Testis (tissue), 3 donors: ENCODE data around the gene NOP9. TPM values are rescaled to one million over a fixed set of nuclear protein-coding genes. Genes with fewer than 3 reads are reported as not detected.

Experiments
- DNase-seq: peaks from one replicate; pipeline ENCODE4 v3.0.0-alpha.2; 2019
- H3K27ac ChIP-seq, 2 donors: fragments of 200-600 bp; sonication (generic); one replicate each; pipeline ENCODE4 v1.5.1; 2019
- H3K27me3 ChIP-seq: fragments of 200-600 bp; sonication (generic); one replicate; pipeline ENCODE4 v1.5.1; 2019
- H3K36me3 ChIP-seq: fragments of 200-600 bp; sonication (generic); one replicate; pipeline ENCODE4 v1.5.1; 2017; ENCODE audit warnings: low read depth; ENCODE audit errors: missing control alignments
- H3K4me1 ChIP-seq: fragments of 200-600 bp; sonication (generic); one replicate; pipeline ENCODE4 v1.5.1; 2019
- H3K4me3 ChIP-seq, 2 donors: fragments of 200-600 bp; sonication (generic); one replicate each; pipeline ENCODE4 v1.5.1; 2017 to 2019
- H3K9me3 ChIP-seq: fragments of 200-600 bp; sonication (generic); one replicate; pipeline ENCODE4 v1.5.1; 2017
- CTCF ChIP-seq, 3 experiments: fragments of 450-650 bp in 2 of 3; fragments of 200-600 bp in 1 of 3; sonication (generic) in 1 of 3; IDR thresholded peaks; one replicate each; pipeline ENCODE4 v1.5.1; 2016 to 2019; ENCODE audit warnings: antibody characterized with exemption in 3 of 3, mild to moderate bottlenecking in 2 of 3, moderate library complexity in 1 of 3
- POLR2A ChIP-seq: fragments of 450-650 bp; IDR thresholded peaks from one replicate; pipeline ENCODE4 v1.6.1; 2017; ENCODE audit warnings: antibody characterized with exemption, mild to moderate bottlenecking, moderate library complexity
- WGBS, 2 donors: methylation state at CpG; one replicate each; pipeline ENCODE4 v1.1.5; 2018; 5-methylcytosine and 5-hydroxymethylcytosine counted together
- intact Hi-C: fragments of 100-400 bp; cut with DNase I; formaldehyde crosslinking; loops from one replicate; pipeline ENCODE4 v1.15.1; 2023; ENCODE audit warnings: low total_unique reads
- polyA plus RNA-seq: library from polyadenylated mRNA; stranded (reverse); fragments of 350-450 nt; fragmentation: Illumina TruSeq; extraction: RNeasy Lipid Tissue Mini Kit (QIAGEN cat#74804); gene quantifications from one replicate; pipeline ENCODE4 v1.2.3, GENCODE V29; 2014; ENCODE audit warnings: low read depth, low replicate concordance; ENCODE audit not compliant: insufficient read depth
- total RNA-seq, 2 donors: library from RNA; depleted of rRNA; stranded (reverse); fragments of >200 nt; gene quantifications; one replicate each; pipeline ENCODE4 v1.2.3, GENCODE V29; 2016

NOP9 gene
- total and polyA plus RNA-seq, 3 donors from 2014 or later, result 20.1 to 27.6 (median 25.0) TPM

GRCh38 chr14:24272467-24272866, 27.2 kb upstream of the NOP9 start:
- DNase-seq, result no peak
- H3K27ac ChIP-seq, result no peak overlapping the region

GRCh38 chr14:24273422-24273998, 26.1 kb upstream of the NOP9 start:
- Histone ChIP-seq H3K27me3 (no peaks in the 10 kb centered on the region), H3K36me3 (no peaks in the 10 kb centered on the region), H3K4me1 (peaks cover 7% of the 10 kb centered on the region), H3K27ac (no peak overlapping the region), H3K4me3 (no peak overlapping the region), H3K9me3 (no peaks in the 10 kb centered on the region)
- intact Hi-C loops, result no loop called here
- WGBS, 2 donors, result 80 to 96% methylated on average over 3 of the region's 3 CpGs
- no peak for DNase-seq
- no peak for TF ChIP-seq POLR2A
- TF ChIP-seq CTCF (IDR thresholded peaks at IDR 0.05), result no peak

More at GRCh38 chr14:24272467-24272866, 27.2 kb upstream of the NOP9 start:
- H3K4me3 ChIP-seq, result no peak overlapping the region
- WGBS, 2 donors, result 67 to 79% methylated on average over 2 of the region's 2 CpGs
- H3K9me3 ChIP-seq, result no peaks in the 10 kb centered on the region
- H3K4me1 ChIP-seq, result peaks cover 7% of the 10 kb centered on the region
- intact Hi-C loops, result no loop called here
- TF ChIP-seq CTCF (IDR thresholded peaks at IDR 0.05) (no peak), POLR2A (no peak)
- no peaks in the 10 kb centered on the region for H3K36me3 ChIP-seq
- no peaks in the 10 kb centered on the region for H3K27me3 ChIP-seq

GRCh38 chr14:24274101-24274543, 25.5 kb upstream of the NOP9 start:
- Histone ChIP-seq H3K27ac (no peak overlapping the region), H3K9me3 (no peaks in the 10 kb centered on the region), H3K27me3 (no peaks in the 10 kb centered on the region), H3K4me3 (no peak overlapping the region), H3K4me1 (peaks cover 7% of the 10 kb centered on the region), H3K36me3 (no peaks in the 10 kb centered on the region)
- no peak for DNase-seq
- intact Hi-C loops, result no loop called here
- no peak for TF ChIP-seq POLR2A
- TF ChIP-seq CTCF (IDR thresholded peaks at IDR 0.05), result no peak
- 84 to 86% methylated on average over 3 of the region's 3 CpGs for WGBS, 2 donors

GRCh38 chr14:24277071-24277470, 22.6 kb upstream of the NOP9 start:
- TF ChIP-seq CTCF (IDR thresholded peaks at IDR 0.05) (no peak), POLR2A (no peak)
- Histone ChIP-seq H3K36me3 (no peaks in the 10 kb centered on the region), H3K9me3 (no peaks in the 10 kb centered on the region), H3K27ac (no peak overlapping the region), H3K4me3 (no peak overlapping the region), H3K4me1 (no peaks in the 10 kb centered on the region), H3K27me3 (no peaks in the 10 kb centered on the region)
- intact Hi-C loops, result no loop called here
- 88 to 90% methylated on average over 6 of the region's 6 CpGs for WGBS, 2 donors
- DNase-seq, result no peak
